Mucosa of descending colon (tissue), 3 donors: Measurements from ENCODE around the gene LPIN3. TPM values are rescaled to one million over a fixed set of nuclear protein-coding genes. Genes with fewer than 3 reads are reported as not detected.
A peak's percentile ranks its signal among the peaks of the same experiment; 100 is the strongest.

ENCODE experiments used
- ATAC-seq: fragments of 200-7000 bp; cut with Tn5 transposase; one replicate; pipeline ENCODE4 v1.9.1; 2020; ENCODE audit warnings: mild to moderate bottlenecking, moderate library complexity
- DNase-seq, 3 donors: peaks; one replicate each; pipeline ENCODE4 v3.0.0-alpha.2; 2020
- H3K36me3 ChIP-seq: fragments of 200-600 bp; one replicate; pipeline ENCODE4 v1.8.0; 2021; ENCODE audit warnings: low read depth, mild to moderate bottlenecking
- H3K4me1 ChIP-seq: fragments of 200-600 bp; one replicate; pipeline ENCODE4 v1.8.0; 2021; ENCODE audit warnings: low read depth, mild to moderate bottlenecking
- H3K4me3 ChIP-seq: fragments of 200-600 bp; one replicate; pipeline ENCODE4 v1.8.0; 2021; ENCODE audit warnings: mild to moderate bottlenecking
- H3K9me3 ChIP-seq: fragments of 200-600 bp; one replicate; pipeline ENCODE4 v1.8.0; 2021; ENCODE audit warnings: mild to moderate bottlenecking
- CTCF ChIP-seq: fragments of 200-600 bp; IDR thresholded peaks from one replicate; pipeline ENCODE4 v1.8.0; 2022; ENCODE audit warnings: antibody characterized with exemption, mild to moderate bottlenecking
- intact Hi-C, 2 donors: fragments of 100-400 bp; cut with DNase I in 1 of 2; cut with micrococcal nuclease in 1 of 2; formaldehyde crosslinking; loops; one replicate each; pipeline versions ENCODE4 v1.11.0 to v1.11.1; 2022; cut with DNase I, micrococcal nuclease
- total RNA-seq, 3 donors: library from RNA; stranded (reverse); fragmentation: NEBNext Ultra II Directional in 2 of 3; extraction: Animal tissue kit (Norgen Biotek cat#: 25700) in 2 of 3; gene quantifications; one replicate each; pipeline versions ENCODE4 v1.2.1 to v1.2.4, GENCODE V29; 2021 to 2023
- donor health status: DM: no; HTN: no; CAD: no; lungs with moderate emphysema.
- donor health status: DM: no; HTN: no; CAD: no.
- donor health status: DM: no; HTN: yes; CAD: no.

Gene LPIN3
- total RNA-seq, 3 donors from 2014 or later: 48.0 to 73.3 (median 52.7) TPM

GRCh38 chr20:41365777-41366545, 25.3 kb downstream of the LPIN3 start:
- ATAC-seq (peak; percentile 11), DNase-seq (peak in 2 of 3 donors; percentile 19 to 30)
- Histone ChIP-seq H3K36me3 (no peaks in the 10 kb centered on the region), H3K4me1 (peaks cover 6% of the 10 kb centered on the region), H3K9me3 (no peaks in the 10 kb centered on the region), H3K4me3 (no peak overlapping the region)
- intact Hi-C loops: no loop called here
- TF ChIP-seq CTCF: no peak

- TF ChIP-seq CTCF: no peak
- H3K4me1 ChIP-seq: peaks cover 6% of the 10 kb centered on the region
- H3K36me3 ChIP-seq: no peaks in the 10 kb centered on the region
- no peak within 1 kb of the TSS for H3K4me3 ChIP-seq
- intact Hi-C loops: no loop called here
- H3K9me3 ChIP-seq: no peaks in the 10 kb centered on the region
- DNase-seq: peak in 2 of 3 donors; percentile 18 to 28
- ATAC-seq: no peak
Measured at GRCh38 chr20:41366546-41367392, 26.1 kb downstream of the LPIN3 start, which contains the start of gene EMILIN3. TSS of gene EMILIN3 (minus strand) at chr20:41366818. CDS start at chr20:41366634, 184 bp downstream.

- H3K9me3 ChIP-seq: no peaks in the 10 kb centered on the region
- no peak for ATAC-seq
- H3K4me3 ChIP-seq: no peak overlapping the region
- intact Hi-C loops: no loop called here
- DNase-seq: peak in 1 of 3 donors; percentile 34
- no peak for TF ChIP-seq CTCF
- no peaks in the 10 kb centered on the region for H3K36me3 ChIP-seq
- H3K4me1 ChIP-seq: peaks cover 6% of the 10 kb centered on the region
Measured at GRCh38 chr20:41367393-41367695, 26.7 kb downstream of the LPIN3 start.

GRCh38 chr20:41367956-41368355, 27.3 kb downstream of the LPIN3 start:
- H3K4me3 ChIP-seq: no peak overlapping the region
- DNase-seq (peak in 1 of 3 donors; percentile 3), ATAC-seq (no peak)
- intact Hi-C loops: no loop called here
- peaks cover 6% of the 10 kb centered on the region for H3K4me1 ChIP-seq
- TF ChIP-seq CTCF: no peak
- H3K9me3 ChIP-seq: no peaks in the 10 kb centered on the region
- no peaks in the 10 kb centered on the region for H3K36me3 ChIP-seq

GRCh38 chr20:41369673-41370072, 29.1 kb downstream of the LPIN3 start:
- peaks cover 6% of the 10 kb centered on the region for H3K4me1 ChIP-seq
- no peaks in the 10 kb centered on the region for H3K36me3 ChIP-seq
- H3K9me3 ChIP-seq: no peaks in the 10 kb centered on the region
- TF ChIP-seq CTCF: no peak
- H3K4me3 ChIP-seq: no peak overlapping the region
- intact Hi-C loops: no loop called here
- peak in 1 of 3 donors; percentile 10 for DNase-seq
- ATAC-seq: no peak
